A549 treated with RU486 at 1 μM for 4 hours (cell line): ENCODE data around the gene CAPZA2. TPM values are rescaled to one million over a fixed set of nuclear protein-coding genes. Genes with fewer than 3 reads are reported as not detected.

ENCODE experiments used
- total RNA-seq: library from RNA; stranded (reverse); fragments of 200-300 nt; extraction: Qiagen RNA extraction; gene quantifications from 5 replicates; pipeline ENCODE4 v1.2.3, GENCODE V29; 2022; ENCODE audit warnings: low read depth

CAPZA2 gene
- total RNA-seq: 83.9 to 191 TPM (median 126 TPM) in 5 replicates

DNA sequence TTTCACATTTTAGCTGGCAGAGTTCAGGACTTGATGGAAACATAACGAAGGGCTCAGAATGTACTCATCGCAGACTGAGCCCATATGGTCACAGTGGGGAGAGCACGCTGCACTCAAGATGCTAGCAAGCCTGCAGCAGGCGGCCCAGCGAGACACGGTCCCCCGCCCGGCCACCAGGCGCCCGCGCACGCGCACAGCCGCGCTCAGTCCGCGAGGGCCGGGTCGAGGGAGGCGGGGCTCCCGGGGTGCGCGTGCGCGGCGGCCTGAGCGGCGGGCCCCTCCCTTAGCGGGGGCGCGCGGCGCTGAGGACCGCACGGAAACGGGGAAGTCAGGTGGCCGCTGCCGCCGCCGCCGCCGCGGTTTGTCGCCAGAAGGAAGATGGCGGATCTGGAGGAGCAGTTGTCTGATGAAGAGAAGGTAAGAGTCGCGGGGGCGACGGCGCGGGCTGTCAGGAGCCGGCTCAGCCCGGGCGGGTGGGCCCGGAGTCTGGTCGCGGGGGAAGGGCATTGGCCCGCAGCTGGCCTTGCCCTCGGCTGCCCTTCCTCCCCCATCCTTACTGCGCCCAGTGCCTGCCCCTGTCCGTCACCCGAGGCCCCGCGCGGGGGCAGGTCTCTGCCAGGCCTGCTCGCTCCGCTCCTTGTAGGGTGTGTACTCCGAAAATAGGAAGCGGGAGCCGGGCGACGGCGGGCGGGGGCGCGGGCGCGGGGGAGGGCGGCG, at the start of gene CAPZA2:
Gene CAPZA2 (plus strand): TSS at position 354 of the 717 bp plus-strand sequence. CDS start 25 bp downstream, at position 379.

GRCh38 chr7:116953372-116953905, 91.1 kb downstream of the CAPZA2 start, which contains the start of gene ST7:
TSS of gene ST7 (plus strand) at chr7:116953501. CDS start at chr7:116953541, 40 bp downstream.

Other genes starting within 250 kb of the CAPZA2 start
- gene MET, start 190.4 kb upstream of the CAPZA2 start, total RNA-seq: 57.3 to 103 TPM (median 96.4 TPM) in 5 replicates
- 23.0 to 30.9 TPM (median 25.9 TPM) in 5 replicates for gene ST7, start 90.9 kb downstream of the CAPZA2 start, total RNA-seq